Liver (tissue), 3 donors: ENCODE data around the gene TMEM255B.

Source experiments
- TAF1 ChIP-seq: conservative IDR thresholded peaks from 2 replicates; pipeline ENCODE4 v1.6.1; 2016; ENCODE audit warnings: antibody characterized with exemption, mild to moderate bottlenecking
- TF ChIP-seq, protein P1 (sequence below): fragments of 150-350 bp; IDR thresholded peaks from 2 replicates; pipeline ENCODE4 v1.5.1; 2017; ENCODE audit warnings: improper control_type of control experiment, low read depth, low read length; ENCODE audit not compliant: missing input control
- TF ChIP-seq, protein P2 (sequence below): IDR thresholded peaks from 2 replicates; pipeline ENCODE4 v1.6.1; 2016; ENCODE audit warnings: antibody characterized with exemption
- donor health status: healthy.
- donor health status: healthy.

DNA sequence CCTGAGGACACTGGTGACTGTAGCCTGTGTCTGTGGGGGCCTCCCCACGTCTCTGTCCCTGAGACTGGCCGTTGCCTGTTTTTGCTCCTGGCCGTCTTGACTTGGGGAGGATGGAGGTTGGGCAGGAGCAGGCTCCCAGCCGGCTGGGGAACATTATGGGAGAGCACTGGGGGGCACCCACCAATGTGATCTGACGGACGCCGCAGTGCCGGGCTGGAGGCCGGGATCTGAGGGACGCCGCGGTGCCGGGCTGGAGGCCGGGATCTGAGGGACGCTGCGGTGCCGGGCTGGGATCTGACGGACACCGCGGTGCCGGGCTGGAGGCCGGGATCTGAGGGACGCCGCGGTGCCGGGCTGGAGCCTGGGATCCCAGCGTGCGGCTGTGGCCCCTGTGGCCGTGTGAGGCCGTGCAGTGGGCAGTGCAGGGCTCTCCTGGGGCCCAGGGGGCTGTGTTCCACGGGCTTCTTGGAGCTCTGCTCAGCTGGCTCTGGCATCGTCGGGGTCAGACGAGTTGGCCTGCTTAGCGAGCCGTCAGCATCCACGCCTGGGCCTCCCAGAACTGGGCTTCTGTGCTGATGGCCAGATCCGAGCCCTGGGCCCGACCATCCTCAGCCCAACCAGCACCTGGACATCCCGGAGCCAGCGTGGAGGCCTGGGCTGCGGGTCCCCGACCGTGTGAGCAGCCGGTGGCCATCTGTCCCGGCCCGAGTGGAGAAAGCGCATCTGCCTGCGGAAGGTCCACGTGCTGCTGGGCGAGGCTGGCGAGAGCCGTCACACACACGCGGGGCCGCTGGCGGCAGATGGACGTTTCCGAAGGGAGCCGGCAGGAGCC, 59.0 kb downstream of the TMEM255B start:
- no peak for TF ChIP-seq TAF1
- TF ChIP-seq, protein P1, sequence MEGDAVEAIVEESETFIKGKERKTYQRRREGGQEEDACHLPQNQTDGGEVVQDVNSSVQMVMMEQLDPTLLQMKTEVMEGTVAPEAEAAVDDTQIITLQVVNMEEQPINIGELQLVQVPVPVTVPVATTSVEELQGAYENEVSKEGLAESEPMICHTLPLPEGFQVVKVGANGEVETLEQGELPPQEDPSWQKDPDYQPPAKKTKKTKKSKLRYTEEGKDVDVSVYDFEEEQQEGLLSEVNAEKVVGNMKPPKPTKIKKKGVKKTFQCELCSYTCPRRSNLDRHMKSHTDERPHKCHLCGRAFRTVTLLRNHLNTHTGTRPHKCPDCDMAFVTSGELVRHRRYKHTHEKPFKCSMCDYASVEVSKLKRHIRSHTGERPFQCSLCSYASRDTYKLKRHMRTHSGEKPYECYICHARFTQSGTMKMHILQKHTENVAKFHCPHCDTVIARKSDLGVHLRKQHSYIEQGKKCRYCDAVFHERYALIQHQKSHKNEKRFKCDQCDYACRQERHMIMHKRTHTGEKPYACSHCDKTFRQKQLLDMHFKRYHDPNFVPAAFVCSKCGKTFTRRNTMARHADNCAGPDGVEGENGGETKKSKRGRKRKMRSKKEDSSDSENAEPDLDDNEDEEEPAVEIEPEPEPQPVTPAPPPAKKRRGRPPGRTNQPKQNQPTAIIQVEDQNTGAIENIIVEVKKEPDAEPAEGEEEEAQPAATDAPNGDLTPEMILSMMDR, result no peak
- TF ChIP-seq, protein P2, sequence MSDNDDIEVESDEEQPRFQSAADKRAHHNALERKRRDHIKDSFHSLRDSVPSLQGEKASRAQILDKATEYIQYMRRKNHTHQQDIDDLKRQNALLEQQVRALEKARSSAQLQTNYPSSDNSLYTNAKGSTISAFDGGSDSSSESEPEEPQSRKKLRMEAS, result no peak
